Activated CD4-positive, alpha-beta T cell treated with anti-CD3 and anti-CD28 coated beads, Interleukin-2, Interleukin-4, amounts not matched to agents 100 ng/mL and 50 ng/mL, durations not matched to agents 16 hours and 8 hours (primary cell): Measurements from ENCODE around the gene SRRM4.

Source experiments
- DNase-seq: peaks from one replicate; pipeline ENCODE4 v3.0.0-alpha.2; 2020; ENCODE audit warnings: low spot score

Gene SRRM4

GRCh38 chr12:119204131-119204530 lies 222.8 kb downstream of the SRRM4 start:
- DNase-seq: no peak

DNA sequence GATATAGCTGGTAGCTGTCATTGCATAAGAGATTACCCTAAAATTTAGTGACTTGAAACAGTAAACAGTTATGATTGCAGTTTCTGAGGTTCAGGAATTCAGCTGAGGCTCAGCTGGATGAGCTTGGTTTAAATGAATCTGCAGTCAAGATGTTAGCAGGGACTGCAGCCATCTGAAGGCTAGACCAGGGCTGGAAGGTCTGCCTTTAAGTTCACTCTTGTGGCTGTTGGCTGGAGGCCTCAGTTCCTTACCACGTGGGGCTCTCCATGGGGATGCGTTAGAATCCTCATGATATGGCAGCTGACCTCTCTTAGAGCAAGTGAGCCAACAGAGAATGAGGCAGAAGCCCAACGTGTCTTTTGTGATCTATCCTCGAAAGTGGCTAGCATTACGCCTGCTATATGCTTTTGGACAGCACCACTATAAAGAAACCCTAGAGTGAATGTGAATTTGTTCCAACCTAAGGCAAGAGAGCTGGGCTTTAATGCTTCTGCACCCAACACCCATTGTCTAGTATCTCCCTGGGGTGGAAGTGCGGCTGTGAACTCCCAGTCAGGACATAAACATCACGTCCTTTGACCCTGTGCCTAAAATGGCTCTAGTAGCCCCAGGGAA lies 223.4 kb downstream of the SRRM4 start:
- no peak for DNase-seq

GRCh38 chr12:119206348-119207062 lies 225.2 kb downstream of the SRRM4 start:
- DNase-seq: no peak

DNA sequence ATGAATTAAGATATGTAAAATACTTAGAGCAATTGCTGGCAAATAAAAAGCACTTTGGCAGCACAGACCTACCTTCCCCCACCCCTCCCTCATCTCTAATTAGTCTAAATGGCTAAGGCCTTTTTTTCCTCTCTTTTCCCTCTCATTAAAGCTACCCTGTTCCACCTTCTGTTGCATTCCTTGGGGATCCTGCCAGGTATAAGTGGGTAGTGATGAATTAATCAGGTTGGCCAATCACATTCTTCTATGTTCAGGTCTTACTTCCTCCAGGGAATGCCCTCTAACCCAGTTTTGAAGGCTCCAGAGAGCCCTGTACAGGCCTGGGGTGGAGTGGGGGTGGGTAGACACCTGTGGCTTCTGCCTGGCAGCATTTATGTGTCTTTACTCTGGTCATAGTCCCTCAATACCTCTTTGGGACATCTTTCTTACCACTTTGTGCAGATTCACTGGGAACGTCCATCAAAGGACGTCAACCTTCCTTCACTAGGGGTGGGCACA lies 225.8 kb downstream of the SRRM4 start:
- no peak for DNase-seq

DNA sequence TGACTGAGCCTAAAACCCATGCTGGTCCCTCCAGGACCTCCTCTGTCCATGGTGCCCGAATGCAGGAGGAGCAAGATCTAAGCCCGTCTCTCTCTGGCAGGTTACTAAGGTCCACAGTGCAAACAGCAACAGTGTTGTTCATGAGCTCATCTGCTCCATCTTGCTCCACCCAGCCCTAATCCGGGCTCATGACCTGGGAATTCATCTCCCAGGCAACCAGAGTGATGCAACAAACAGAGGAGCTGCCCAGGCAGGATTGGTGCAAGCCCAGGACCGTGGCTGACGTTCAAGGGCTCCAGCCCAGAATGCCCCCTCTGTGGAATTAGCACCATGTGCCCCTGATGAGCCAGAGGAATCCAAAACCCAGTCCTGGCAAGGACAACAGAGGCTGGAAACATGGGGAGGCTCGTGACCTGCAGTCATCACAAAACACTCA lies 227.3 kb downstream of the SRRM4 start:
- no peak for DNase-seq

DNA sequence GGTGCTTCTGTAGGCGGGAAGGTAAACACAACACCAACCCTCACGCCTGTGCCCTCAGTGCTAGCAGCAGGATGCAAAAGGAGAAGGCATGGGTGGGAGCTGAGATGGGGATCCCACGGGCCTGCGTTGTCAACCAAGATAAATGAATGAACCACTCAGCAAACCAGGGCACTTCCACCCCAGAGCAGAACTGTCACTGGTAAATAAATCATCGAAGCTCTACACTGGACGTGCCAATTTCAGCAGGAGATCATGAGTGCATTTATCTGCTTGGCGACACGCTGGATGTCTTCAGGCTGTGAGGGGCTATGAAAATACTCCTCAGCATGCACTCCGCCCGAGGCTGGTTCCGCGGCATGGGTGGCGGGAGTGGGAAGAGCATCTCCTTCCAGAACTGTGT lies 230.5 kb downstream of the SRRM4 start:
- DNase-seq: no peak
